GM12891 (cell line): ENCODE data around the gene TSHZ2.

ENCODE experiments used
- POLR2AphosphoS5 ChIP-seq: IDR thresholded peaks from 2 replicates; pipeline ENCODE4 v1.6.1; 2011; ENCODE audit warnings: low read depth, low read length, control low read depth
- POU2F2 ChIP-seq: IDR thresholded peaks from 2 replicates; pipeline ENCODE4 v1.6.1; 2011; ENCODE audit warnings: low read depth, mild to moderate bottlenecking, control low read depth, low read length, moderate library complexity

DNA sequence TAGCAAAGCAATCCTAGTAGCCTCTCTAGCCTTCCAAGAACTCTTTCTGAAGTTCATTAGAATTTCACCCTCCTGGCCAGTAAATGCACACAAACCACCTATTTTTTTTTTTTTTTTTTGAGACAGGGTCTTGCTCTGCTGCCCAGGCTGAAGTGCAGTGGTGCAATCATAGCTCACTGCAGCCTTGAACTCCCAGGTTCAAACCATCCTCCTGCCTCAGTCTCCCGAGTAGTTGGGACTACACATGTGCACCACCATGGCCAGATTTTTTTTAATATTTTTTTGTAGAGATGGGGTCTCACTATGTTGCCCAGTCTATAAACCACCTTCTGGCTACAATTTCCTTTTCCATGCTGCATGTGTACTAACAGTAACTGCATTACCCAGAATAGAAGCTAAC is 320.2 kb downstream of the TSHZ2 start:
- TF ChIP-seq POLR2AphosphoS5 (no peak), POU2F2 (no peak)
